Activated CD4-positive, CD25-positive, alpha-beta regulatory T cell (primary cell): Measurements from ENCODE around the gene ARID4A.
"Not testable (repeated sequence)": the region's sequence is repeated elsewhere in the genome, so short reads cannot be mapped to it uniquely, and the experiment has no call there.

Experiments
- DNase-seq, 4 experiments: peaks; one replicate each; lab custom pipeline; 2025; lab: John Stamatoyannopoulos, UW

The ARID4A gene

DNA sequence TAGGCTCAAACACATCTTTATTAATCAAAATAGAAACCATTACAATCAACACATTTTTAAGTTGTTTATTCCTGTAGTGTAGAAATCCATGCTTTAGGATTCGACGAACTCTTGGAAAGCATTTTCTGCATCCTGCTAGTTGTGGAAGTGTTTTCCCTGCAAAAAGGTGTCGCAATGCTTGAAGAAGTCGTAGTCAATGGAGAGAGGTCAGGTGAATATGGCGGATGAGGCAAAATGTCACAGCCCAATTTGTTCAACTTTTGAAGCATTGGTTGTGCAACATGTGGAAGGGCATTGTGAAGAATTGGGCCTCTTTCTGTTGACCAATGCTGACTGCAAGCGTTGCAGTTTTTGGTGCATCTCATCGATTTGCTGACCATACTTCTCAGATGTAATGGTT is 4.2 kb upstream of the ARID4A start:
- no peak for DNase-seq

DNA sequence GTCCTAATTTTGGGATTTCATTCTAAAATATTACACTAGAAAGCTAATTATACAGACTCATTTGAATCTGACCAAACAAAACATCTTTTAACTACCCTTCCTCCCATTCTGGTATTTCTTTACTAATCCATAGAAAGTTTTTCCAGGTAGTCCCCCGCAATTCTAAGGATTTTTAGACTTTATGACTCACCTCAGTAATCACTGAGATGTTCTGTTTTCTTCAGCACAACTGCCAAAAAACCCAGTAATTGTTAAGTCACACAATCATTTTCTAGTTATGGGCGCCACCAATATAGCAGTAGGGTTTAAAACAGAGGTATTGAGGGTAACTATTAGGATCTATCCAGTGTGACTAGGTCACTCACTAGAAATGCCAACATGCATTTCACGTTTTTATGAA is 1.6 kb upstream of the ARID4A start:
- DNase-seq = no peak

DNA sequence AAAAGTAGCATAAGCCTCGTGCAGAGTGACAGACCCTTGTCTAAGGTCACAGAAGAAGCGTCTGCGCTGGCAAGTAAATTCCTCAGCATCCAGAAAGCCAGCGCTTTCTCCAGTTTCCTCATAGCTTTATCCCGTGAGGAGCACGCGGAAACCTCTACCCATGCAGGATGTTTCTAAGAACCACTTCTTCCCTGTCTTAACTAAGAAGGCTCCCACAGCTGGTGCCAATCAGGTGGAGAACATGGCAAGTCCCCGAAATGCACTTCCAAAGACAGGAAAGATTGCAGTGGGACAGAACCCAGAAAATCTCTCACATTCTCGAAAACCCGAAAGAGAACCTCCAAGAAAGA is 968 bp upstream of the ARID4A start:
- no peak for DNase-seq

DNA sequence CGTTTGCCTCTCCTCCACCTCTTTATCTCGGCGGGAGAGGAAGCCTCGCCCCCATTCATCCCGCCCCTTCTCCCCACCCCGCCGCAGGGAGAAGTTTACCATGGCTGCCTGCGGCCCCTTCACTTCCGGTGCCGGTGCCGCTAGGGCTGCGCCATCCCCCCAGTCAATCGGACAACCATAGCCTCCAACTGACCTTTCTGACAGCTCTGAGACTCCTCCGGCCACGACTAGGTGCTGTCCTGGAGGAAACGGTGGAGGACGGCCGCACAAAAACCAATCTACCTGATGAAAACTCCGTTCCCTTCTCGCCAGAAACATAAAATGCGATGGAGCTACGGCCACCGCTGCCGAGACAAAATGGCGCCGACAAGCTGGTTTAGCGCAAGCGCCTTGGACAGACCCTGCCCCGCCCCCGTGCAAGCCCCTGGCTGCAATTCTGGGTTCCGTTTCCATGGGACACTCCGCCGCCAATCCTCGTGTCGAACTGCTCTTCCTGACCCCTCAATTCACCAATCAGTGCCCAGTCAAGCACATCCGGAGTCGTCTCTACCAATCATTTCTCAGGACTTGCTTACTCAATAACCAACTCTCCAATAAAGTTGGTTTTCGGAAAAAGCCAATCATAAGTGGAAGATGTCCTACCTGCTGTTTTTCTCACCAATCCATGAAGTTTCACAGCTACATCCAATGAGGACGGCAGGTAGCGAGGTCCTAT is 436 bp upstream of the ARID4A start:
- peak; percentile 92 to 97 (median 94) for DNase-seq

DNA sequence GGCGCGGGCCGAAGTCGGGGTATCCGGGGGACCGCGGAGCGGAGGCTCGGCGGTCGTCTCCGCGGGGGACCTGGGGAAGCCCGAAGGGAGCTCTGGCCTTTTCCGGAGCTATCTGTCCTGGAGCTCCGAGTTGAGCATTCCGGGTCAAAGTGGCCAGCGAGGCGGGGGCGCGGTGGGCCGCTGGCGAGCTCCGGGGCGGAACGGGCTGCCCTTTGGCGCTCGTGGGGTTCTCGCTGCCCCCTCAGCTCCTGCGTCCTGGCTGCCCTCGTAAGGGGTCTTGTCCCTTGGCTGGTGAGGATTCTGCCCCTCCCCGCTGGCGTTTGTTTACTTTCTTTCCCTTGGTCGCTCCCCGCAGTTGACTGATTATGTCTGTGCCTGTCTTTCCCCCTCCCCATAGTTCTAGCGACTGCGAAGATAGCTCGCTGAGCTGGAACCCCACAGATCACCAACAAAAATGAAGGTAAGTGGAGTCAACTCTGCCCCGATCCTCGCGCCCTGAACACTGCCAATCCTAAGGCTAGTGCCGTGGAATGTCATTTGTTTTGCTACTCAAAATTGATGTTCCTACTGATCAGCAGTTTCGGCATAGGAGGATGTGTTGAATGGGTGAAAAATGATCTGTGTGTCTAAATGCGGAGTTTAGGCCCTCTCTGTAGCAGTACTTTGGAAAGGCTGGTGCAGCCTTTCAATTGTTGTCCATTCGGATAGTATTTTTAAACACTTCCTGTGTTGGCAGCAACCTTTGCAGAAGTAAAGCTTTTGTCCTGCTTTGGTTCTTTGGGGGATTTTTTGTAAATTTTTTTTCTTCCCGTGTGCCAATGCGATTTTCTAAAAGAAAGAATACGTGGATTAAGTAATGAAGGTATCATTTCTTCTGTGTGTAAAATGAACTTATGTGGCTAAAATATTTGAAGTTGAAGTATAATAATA is 1.3 kb downstream of the ARID4A start:
- DNase-seq = peak in 1 of 4 experiments; percentile 22

DNA sequence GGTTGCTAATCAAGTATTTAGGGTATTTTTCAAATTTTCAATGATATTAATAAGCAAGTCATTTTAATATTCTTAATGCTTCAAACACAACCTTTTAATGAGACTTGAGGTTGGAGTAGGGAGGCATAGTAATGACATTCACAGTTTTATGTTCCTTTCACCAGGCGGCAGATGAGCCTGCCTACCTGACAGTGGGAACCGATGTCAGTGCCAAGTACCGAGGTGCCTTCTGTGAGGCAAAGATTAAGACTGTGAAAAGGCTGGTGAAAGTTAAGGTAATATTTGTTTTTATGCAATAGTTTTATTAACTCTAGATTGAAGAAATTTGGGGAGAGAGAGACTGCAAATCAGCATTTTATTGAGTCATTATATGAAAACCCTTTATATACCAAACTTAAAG is 3.1 kb downstream of the ARID4A start:
- no peak for DNase-seq

DNA sequence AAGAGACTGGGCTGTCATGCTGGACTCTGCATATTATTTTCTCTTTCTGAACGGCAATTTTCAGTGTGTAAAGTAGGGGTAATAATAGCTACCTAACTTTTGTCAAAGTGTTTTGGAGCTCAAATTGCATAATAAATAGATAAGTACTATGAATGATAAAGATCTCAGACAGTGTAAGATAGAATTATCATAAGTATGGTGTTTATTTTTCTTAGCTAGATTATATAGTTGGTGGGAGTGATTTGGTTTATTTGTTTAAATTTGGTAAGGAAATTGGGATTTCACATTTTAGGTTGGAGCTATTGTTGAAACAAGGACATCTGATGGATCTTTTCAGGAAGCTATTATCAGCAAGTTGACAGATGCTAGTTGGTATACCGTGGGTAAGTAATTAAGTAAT is 7.4 kb downstream of the ARID4A start:
- no peak for DNase-seq

DNA sequence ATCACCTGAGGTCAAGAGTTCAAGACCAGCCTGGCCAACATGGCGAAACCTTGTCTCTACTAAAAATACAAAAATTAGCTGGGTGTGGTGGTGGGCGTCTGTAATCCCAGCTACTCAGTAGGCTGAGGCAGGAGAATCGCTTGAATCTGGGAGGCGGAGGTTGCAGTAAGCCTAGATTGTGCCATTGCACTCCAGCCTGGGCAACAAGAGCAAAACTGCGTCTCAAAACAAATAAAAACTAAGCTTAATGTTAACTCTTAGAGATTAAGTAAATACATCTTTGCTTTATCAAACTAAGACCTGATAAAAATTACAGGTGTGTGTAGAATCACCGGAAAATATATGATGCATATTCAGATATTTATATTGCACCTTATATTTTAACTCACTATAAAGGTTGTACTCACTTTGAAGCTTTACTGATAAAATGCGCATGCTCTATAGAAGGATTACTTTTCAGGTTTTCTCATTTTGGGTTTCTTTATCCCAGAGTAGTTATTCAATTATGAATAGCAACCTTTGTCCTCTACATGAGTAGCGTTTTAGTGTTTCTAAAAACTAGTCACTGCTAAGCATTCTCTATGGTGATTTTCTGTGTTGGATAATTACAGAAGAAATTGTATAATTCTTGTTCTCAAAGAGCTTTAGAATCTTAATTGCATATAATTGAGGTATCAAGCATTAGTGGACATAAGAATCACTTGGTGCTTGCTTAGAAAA is 9.4 kb downstream of the ARID4A start:
- no peak for DNase-seq

DNA sequence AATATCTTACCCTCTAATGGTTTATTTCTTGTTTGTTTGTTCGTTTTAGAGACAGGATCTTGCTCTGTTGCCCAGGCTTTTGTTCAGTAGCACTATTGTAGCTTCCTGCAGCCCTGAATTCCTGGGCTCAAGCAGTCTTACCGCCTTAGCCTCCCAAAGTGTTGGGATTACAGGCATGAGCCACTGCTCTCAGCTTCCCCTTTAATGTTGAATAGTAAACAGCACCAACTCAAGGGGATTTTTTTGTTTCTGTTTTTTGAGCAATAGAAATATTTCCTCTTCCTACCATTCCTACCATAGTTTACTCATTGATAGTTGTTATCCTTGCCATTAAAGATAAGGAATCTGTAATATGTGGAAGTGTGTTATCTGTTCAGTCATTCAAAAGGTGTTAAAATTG is 10.7 kb downstream of the ARID4A start:
- no peak for DNase-seq

DNA sequence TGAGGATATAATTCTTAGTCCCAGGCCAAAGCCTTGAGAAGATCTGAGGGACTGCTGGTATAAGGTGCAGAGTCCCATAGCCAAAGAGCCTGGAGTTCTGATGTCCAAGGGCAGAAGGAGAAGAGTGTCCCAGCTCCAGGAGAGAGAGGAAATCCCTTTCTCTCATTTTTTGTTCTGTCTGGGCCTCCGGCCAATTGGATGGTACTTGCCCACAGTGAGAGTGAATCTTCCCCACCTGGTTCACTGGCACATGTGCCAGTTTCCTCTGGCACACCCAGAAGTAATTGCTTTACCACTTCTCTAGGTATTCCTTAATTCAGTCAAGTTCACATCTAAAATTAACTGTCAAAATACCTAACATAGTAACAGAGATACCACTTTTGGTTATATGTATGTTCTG is 15.3 kb downstream of the ARID4A start:
- DNase-seq = no peak

DNA sequence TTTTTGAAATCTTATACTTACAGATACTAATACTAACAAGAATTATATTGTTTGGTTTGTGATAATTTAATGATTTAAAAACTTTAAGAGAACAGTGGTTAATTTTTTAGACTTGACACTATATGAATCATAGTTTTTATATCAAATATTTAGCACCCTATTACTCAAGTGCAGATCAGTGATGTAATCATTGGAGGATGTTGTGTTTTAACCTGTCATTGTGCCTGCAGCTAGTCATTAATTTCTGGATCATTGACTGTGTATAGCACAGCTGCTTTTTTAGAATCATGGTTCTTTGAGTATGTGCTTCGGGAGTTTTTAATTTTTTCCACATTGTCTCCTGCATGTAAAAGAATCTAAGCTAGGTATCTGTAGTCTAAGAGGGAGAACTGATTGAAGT is 17.3 kb downstream of the ARID4A start:
- no peak for DNase-seq

DNA sequence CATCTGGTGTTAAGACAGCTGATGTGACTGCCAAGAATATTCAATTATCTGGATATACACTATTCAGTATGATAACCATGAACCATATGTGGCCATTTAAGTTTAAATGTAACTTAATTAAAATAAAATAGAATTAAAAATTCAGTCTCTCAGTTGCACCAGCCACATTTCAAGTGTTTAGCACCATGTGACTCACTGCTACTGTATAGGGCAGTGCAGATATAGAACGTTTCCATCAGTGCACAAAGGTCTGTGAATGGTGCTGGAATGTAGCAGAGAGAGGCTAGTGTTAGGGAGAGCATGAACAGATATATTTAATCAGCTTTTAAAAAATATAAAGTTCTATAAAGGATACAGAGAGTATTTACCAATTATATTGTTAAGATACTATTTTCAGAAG is 28.7 kb downstream of the ARID4A start:
- no peak for DNase-seq

DNA sequence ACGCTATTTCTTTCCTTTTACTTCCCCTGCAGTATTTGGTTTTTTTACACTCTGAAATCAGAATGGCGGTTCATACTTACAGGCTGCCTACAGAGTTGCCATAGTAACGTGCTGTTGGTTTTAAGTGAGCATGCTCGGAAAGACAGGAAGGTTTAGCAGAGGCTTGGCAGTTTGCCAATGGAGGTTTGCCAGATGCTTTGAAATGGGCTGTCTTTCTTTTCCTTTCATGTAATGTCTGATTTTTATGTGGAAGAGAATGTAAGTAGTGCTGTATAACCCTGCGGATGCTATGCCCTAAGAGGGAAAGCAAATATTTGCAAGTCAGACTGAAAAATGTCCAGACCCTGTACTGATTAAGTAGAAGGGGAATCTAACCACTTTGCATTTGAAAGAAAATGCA is 32.8 kb downstream of the ARID4A start:
- peak; percentile 55 to 81 (median 68) for DNase-seq

DNA sequence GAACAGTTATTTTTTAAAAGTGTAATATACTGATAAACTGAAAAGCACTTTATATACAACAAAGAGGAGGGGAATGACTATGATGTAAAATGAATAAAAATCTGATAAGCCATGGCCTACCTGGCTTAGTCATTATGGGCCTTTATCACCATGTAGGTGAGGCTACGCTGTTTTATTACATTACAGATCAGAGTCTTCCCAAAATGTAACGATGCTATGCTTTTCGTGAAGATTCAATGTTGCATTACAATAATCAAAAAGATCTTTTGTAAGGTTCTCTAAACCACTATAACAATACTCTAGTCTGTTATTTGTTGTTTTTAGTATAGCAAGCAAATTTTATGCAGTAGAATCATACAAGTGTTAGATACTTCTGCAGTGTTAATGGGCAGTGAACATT is 34.2 kb downstream of the ARID4A start:
- no peak for DNase-seq

DNA sequence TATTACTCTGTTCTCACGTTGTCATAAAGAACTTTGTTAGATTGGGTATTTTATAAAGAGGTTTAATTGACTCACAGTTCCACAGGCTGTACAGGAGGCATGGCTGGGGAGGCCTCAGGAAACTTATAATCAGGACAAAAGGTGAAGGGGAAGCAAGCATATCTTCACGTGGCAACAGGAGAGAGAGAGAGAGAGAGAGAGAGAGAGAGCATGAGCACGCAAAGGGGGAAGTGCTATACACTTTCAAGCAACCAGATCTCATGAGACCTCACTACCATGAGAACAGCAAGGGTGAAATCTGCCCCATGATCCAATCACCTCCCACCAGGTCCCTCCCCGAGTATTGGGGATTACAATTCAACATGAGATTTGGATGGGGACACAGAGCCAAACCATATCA is 41.3 kb downstream of the ARID4A start:
- not testable (repeated sequence) for DNase-seq

DNA sequence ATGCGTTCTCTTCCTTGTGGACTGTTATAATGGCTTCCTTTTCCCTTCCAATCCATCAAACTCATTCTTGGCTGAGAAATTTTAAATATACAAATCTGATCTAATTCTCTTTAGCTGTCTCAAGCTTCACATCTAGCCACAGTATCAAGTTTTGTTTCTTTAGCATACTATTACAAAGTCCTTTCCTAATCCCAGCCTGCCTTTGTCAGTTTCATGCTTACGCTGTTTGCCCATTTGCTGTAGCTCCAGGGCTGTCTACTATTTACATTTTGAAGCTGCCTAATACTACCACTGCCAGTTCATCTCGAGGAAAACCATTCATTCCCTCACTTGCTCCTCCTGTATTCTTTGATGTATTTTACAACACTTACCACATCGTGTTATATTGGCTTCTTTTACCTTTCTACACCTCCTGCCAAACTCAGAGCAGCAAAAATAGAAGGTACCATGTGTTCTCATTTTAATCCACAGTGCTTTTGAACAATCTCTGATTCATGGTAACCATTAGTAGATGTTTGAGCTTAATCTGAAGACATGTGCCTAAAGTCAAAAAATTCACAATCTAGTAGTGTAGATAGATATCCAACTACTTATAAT is 42.9 kb downstream of the ARID4A start:
- no peak for DNase-seq

DNA sequence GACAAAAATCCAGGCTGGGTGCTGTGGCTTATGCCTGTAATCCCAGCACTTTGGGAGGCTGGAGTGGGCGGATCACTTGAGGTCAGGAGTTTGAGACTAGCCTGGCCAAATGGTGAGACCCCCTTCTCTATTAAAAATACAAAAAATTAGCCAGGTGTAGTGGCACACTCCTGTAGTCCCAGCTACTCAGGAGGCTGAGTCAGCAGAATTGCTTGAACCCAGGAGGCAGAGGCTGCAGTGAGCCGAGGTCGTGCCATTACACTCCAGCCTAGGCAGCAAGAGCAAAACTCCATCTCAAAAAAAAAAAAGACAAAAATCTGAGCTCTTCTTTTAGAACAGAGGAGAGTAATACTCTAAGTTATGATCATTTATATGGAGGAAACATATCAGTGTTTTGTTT is 45.2 kb downstream of the ARID4A start:
- DNase-seq = not testable (repeated sequence)

DNA sequence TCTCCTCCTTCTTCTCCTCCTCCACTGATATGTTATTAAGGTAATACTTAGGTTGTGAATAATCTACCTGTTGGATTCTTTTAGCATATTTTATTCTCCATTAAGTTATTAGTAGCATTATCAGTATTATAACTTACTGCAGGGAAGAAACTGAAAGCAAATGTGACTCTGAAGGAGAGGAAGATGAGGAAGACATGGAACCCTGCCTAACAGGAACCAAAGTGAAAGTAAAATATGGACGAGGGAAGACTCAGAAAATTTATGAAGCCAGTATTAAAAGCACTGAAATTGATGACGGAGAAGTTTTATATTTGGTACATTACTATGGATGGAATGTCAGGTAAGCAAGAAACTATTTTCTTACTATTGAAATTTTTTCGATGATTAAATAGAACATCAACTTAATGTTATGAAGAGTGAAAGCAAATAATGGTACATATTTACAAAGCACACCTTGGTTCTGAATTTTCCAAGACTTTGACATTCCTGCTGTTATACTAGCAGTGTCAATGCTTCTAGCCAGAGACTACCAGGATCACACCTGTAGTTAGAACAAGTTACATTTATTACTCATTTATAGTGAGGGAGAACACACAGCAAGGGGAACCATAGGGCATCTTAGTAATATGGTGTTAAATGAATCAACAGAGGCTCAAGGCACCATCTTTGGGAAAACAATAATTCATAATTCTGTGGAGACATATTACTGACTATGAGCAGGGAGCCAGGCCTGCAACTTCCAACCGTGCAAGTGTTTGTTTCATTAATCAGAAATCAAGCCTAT is 55.4 kb downstream of the ARID4A start:
- no peak for DNase-seq

DNA sequence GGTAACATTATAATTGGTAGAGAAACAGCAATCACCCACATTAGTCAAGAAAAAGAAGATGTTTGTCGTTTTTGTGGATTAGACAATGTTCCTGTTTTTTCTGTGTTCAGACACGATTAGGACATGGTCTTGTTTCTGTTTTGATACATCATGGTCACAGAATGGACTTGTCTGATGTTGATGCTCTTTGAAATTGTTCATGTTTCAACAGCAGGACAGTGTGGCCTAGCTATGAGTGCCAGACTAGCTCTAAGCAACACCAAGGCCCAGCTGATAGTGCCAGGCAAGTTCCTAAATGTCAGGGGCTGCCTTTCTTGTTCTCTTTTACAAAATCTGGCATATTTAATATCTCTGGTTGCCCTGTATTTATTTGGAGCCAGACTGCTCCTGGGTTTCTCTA is 56.5 kb downstream of the ARID4A start:
- no peak for DNase-seq

DNA sequence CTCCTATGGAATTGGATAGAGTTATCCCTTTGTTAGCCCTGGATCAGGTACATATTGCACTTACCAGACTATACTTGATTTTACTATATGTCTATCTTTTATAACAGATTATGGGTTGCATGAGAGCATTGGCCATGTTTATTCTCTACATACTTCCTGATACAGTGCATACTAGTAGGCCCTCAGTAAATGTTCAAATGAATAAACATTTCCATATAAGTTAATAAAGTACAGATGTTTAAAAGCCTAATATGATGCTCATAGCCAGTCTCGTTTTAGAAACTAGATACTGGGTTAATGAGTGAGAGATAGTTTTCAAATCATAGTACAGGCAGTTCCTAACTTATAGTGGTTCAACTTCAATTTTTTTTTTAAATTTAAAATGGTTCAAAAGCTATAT is 57.9 kb downstream of the ARID4A start:
- DNase-seq = no peak

DNA sequence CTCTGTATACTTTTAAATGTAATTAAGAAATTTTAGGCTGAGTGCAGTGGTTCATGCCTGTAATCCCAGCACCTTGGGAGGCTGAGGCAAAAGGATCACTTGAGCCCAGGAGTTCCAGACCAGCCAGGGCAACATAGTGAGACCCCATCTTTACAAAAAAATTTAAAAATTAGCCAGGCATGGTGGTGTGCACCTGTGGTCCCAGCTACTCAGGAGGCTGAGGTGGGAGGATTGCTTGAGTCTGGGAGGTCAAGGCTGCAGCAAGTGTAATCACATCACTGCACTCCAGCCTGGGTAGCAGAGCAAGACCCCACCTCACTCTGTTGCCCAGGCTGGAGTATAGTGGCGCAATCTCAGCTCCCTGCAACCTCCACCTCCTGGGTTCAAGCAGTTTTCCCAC is 63.9 kb downstream of the ARID4A start:
- not testable (repeated sequence) for DNase-seq
